Measurements from ENCODE around the gene STMP1.

DNA sequence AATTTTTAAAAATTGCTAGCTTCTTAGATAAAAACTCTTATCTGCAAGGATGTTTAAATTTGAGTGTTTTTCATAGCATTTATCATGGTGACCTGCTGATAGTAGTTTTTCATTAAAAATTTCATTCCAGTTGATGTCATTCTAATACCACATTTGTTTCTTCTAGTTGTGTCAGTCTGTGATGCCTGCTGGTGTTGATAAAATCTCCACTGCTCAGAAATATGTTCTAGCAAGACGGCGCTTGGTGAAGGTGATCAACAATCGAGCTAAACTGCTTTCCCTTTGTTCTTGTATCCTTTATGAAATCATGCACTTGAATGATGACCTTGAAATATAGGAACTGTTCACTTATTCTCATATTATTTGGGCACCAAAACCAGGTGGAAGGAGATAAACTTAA, 17.6 kb upstream of the STMP1 start:
- TF ChIP-seq, protein P1, sequence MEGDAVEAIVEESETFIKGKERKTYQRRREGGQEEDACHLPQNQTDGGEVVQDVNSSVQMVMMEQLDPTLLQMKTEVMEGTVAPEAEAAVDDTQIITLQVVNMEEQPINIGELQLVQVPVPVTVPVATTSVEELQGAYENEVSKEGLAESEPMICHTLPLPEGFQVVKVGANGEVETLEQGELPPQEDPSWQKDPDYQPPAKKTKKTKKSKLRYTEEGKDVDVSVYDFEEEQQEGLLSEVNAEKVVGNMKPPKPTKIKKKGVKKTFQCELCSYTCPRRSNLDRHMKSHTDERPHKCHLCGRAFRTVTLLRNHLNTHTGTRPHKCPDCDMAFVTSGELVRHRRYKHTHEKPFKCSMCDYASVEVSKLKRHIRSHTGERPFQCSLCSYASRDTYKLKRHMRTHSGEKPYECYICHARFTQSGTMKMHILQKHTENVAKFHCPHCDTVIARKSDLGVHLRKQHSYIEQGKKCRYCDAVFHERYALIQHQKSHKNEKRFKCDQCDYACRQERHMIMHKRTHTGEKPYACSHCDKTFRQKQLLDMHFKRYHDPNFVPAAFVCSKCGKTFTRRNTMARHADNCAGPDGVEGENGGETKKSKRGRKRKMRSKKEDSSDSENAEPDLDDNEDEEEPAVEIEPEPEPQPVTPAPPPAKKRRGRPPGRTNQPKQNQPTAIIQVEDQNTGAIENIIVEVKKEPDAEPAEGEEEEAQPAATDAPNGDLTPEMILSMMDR (IDR thresholded peaks at IDR 0.05): no peak
- TF ChIP-seq POLR2A (IDR thresholded peaks at IDR 0.05): no peak
